Activated CD8-positive, alpha-beta memory T cell treated with anti-CD3 and anti-CD28 coated beads, Interleukin-2, amount 50 U/mL, for 24 hours (primary cell): Measurements from ENCODE around the gene COL4A3.

ENCODE experiments used
- DNase-seq: peaks from one replicate; pipeline ENCODE4 v3.0.0-alpha.2; 2020; ENCODE audit errors: extremely low read depth

Gene COL4A3

GRCh38 chr2:227340106-227340505 is 175.7 kb downstream of the COL4A3 start:
- DNase-seq = no peak

DNA sequence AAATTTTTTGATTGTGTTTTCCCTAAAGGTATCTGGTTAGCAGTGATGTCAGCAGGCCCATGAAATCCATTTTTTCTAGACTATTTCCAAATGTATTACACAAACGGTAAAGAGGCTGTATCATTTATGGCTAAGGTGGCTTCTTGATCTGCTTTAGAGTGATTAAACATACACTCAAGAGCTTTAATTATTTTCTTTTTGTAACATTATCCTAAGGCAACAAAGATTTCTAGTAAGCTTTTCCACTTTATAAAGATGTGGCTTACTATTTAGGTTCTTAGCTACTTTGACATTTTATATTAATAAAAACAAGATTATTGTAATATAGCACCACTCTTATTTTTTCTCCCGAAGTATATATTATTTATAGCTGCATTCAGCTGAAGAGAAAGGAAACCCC is 177.1 kb downstream of the COL4A3 start:
- DNase-seq = no peak

DNA sequence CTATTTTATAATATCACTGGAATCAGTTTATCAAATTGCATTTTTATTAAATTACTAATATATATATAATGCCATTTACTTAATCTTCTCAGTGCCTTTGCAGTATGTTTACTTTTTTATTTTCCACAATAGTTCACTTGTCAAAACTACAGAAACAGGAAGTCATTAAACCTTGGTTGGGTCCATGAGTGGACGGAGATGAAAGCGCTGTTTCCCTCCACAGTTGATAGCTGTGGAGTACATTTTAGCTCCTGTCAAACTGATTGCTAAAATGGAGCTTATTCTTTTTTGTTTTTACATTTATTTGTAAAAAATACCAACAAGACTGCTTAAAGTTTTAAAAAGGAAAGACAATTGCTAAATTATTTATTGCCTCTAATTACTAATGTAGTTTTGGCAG is 179.8 kb downstream of the COL4A3 start:
- DNase-seq = no peak

- no peak for DNase-seq
Measured at GRCh38 chr2:227347117-227347516, 182.7 kb downstream of the COL4A3 start.

DNA sequence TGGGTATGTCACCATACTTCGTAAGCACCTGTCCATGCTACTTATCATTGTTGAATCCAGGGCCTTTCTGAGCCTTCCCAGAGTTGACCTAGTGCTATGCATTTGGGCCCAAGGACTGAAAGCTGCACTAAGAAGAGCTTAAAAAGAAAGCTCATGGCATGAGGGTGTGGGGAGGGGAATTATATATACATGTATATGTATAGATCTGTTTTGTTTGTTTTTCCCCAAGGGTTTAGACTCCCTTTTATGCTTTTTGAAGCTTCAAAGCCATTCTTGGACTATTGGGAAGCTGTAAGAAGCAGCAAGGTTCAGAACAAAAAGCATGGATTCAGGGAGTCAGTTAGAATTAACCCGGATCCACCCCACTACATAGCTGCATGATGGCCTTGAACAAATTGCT is 183.9 kb downstream of the COL4A3 start:
- no peak for DNase-seq

GRCh38 chr2:227349989-227350612 is 185.7 kb downstream of the COL4A3 start:
- DNase-seq = no peak

DNA sequence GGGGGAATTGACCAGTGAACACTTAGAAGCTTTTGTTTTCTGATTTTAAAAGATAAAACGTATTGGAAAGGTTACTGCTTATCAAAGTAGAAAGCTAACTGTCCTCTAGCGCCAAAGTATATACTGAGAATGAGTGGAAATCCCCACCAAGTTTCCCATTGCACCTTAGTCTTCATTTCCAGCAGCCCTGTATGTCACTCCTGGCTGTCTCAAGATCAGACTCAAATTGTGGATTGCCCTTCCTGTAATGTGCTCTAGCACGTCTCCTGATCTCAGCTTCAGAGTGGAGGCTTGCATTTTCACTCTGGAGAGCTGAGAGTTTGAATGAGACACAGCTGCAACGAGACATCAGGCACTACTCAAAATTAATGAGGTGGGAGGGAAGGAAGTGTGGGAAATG is 187.2 kb downstream of the COL4A3 start:
- DNase-seq = no peak

- no peak for DNase-seq
Measured at GRCh38 chr2:227360351-227360750, 195.9 kb downstream of the COL4A3 start.

DNA sequence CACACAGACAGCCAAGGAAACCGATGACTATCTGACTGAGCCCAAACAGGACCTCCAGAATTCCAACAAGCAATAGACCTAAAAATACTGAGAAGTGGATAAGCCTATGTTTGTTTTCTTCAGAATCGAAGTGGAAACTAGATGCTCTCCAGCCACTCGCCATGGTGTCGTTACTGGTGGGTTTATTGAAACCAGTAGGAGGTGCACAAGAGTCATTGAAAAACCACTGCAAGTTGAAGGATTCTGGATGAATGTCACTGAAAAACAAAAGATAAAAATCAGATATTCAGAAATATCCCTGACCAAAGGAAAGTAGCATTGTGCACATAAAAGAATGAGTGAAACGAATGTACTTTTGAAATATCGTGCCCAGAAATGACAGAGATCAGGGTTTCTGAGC is 199.3 kb downstream of the COL4A3 start:
- no peak for DNase-seq
